ENCODE results near the gene CTNNA2. TPM values are rescaled to one million over a fixed set of nuclear protein-coding genes. Genes with fewer than 3 reads are reported as not detected.

CTNNA2 gene
- total RNA-seq, 1 donor from 2014 or later = 182 TPM

- no peak for FAIRE-seq
- DNase-seq (ENCODE audit: low spot score in 2 of 2) = no peak
Observed at GRCh38 chr2:80242355-80242910, 729.6 kb downstream of the CTNNA2 start.

- DNase-seq (ENCODE audit: low spot score in 2 of 2) = no peak
- no peak for FAIRE-seq
Observed at GRCh38 chr2:80244905-80245584, 732.2 kb downstream of the CTNNA2 start.

GRCh38 chr2:80246534-80246933, 733.7 kb downstream of the CTNNA2 start:
- no peak for FAIRE-seq
- DNase-seq (ENCODE audit: low spot score in 2 of 2) = no peak

GRCh38 chr2:80247339-80247738, 734.5 kb downstream of the CTNNA2 start:
- no peak for FAIRE-seq
- DNase-seq (ENCODE audit: low spot score in 2 of 2) = no peak

- FAIRE-seq (no peak), DNase-seq (ENCODE audit: low spot score in 2 of 2) (no peak)
Observed at GRCh38 chr2:80248146-80248545, 735.3 kb downstream of the CTNNA2 start.

- FAIRE-seq (no peak), DNase-seq (ENCODE audit: low spot score in 2 of 2) (no peak)
Observed at GRCh38 chr2:80252294-80252986, 739.6 kb downstream of the CTNNA2 start.

- FAIRE-seq (no peak), DNase-seq (ENCODE audit: low spot score in 2 of 2) (no peak)
Observed at GRCh38 chr2:80255918-80256781, 743.3 kb downstream of the CTNNA2 start.

GRCh38 chr2:80256782-80257167, 743.9 kb downstream of the CTNNA2 start:
- no peak for DNase-seq (ENCODE audit: low spot score in 2 of 2)
- FAIRE-seq = no peak

GRCh38 chr2:80257450-80257849, 744.6 kb downstream of the CTNNA2 start:
- no peak for DNase-seq (ENCODE audit: low spot score in 2 of 2)
- no peak for FAIRE-seq

- FAIRE-seq (no peak), DNase-seq (ENCODE audit: low spot score in 2 of 2) (no peak)
Observed at GRCh38 chr2:80258341-80258740, 745.5 kb downstream of the CTNNA2 start.

- FAIRE-seq = no peak
- no peak for DNase-seq (ENCODE audit: low spot score in 2 of 2)
Observed at GRCh38 chr2:80258793-80259192, 745.9 kb downstream of the CTNNA2 start.

- FAIRE-seq = no peak
- no peak for DNase-seq (ENCODE audit: low spot score in 2 of 2)
Observed at GRCh38 chr2:80259292-80259691, 746.4 kb downstream of the CTNNA2 start.

GRCh38 chr2:80266231-80266630, 753.4 kb downstream of the CTNNA2 start:
- DNase-seq (ENCODE audit: low spot score in 2 of 2) (no peak), FAIRE-seq (no peak)

- FAIRE-seq (no peak), DNase-seq (ENCODE audit: low spot score in 2 of 2) (no peak)
Observed at GRCh38 chr2:80269806-80270205, 757.0 kb downstream of the CTNNA2 start.

GRCh38 chr2:80280598-80280997, 767.7 kb downstream of the CTNNA2 start:
- DNase-seq (ENCODE audit: low spot score in 2 of 2) (no peak), FAIRE-seq (no peak)

- DNase-seq (ENCODE audit: low spot score in 2 of 2) (no peak), FAIRE-seq (no peak)
Observed at GRCh38 chr2:80281049-80281448, 768.2 kb downstream of the CTNNA2 start.

- DNase-seq (ENCODE audit: low spot score in 2 of 2) (no peak), FAIRE-seq (peak; percentile 67)
Observed at GRCh38 chr2:80288576-80288975, 775.7 kb downstream of the CTNNA2 start.

GRCh38 chr2:80291656-80292055, 778.8 kb downstream of the CTNNA2 start:
- no peak for FAIRE-seq
- DNase-seq (ENCODE audit: low spot score in 2 of 2) = no peak

- DNase-seq (ENCODE audit: low spot score in 2 of 2) (no peak), FAIRE-seq (no peak)
Observed at GRCh38 chr2:80292474-80292873, 779.6 kb downstream of the CTNNA2 start.

GRCh38 chr2:80293039-80293438, 780.2 kb downstream of the CTNNA2 start:
- FAIRE-seq = peak; percentile 49

GRCh38 chr2:80298954-80299353, 786.1 kb downstream of the CTNNA2 start:
- no peak for FAIRE-seq
- no peak for DNase-seq (ENCODE audit: low spot score in 2 of 2)

More at GRCh38 chr2:80293039-80293438, 780.2 kb downstream of the CTNNA2 start:
- DNase-seq (ENCODE audit: low spot score in 2 of 2) = no peak

Measured in frontal cortex (tissue), 4 donors.